22Rv1 (cell line): ENCODE results near the gene PSEN2.
A peak's percentile ranks its signal among the peaks of the same experiment; 100 is the strongest.

Experiments used
- H3K27ac ChIP-seq: fragments of 450-650 bp; 2 replicates; pipeline ENCODE4 v1.5.1; 2017
- CTCF ChIP-seq: fragments of 450-650 bp; IDR thresholded peaks from 2 replicates; pipeline ENCODE4 v1.5.1; 2017; ENCODE audit warnings: mild to moderate bottlenecking
- ZFX ChIP-seq: fragments of 450-650 bp; IDR thresholded peaks from 2 replicates; pipeline ENCODE4 v1.6.1; 2017; ENCODE audit warnings: antibody characterized with exemption, borderline replicate concordance

The PSEN2 gene

GRCh38 chr1:226940806-226941067 lies 70.3 kb downstream of the PSEN2 start:
- TF ChIP-seq CTCF (no peak), ZFX (no peak)
- peak overlapping the region; percentile 93; the same call in 1 of the 2 replicates for H3K27ac ChIP-seq

- TF ChIP-seq ZFX (no peak), CTCF (no peak)
- no peak overlapping the region for H3K27ac ChIP-seq
Observed at GRCh38 chr1:226942392-226942791, 72.0 kb downstream of the PSEN2 start.

- no peak overlapping the region for H3K27ac ChIP-seq
- TF ChIP-seq CTCF = no peak
- TF ChIP-seq ZFX = no peak
Observed at GRCh38 chr1:226943156-226943555, 72.7 kb downstream of the PSEN2 start.

- H3K27ac ChIP-seq = no peak overlapping the region
- TF ChIP-seq CTCF = no peak
Observed at GRCh38 chr1:226943927-226944326, 73.5 kb downstream of the PSEN2 start.

- TF ChIP-seq CTCF (no peak), ZFX (no peak)
- H3K27ac ChIP-seq = peak overlapping the region; percentile 50
Observed at GRCh38 chr1:226945106-226945857, 74.9 kb downstream of the PSEN2 start.
